Lung (tissue), 12 donors: ENCODE measurements around the gene ARHGEF5. TPM values are rescaled to one million over a fixed set of nuclear protein-coding genes. Genes with fewer than 3 reads are reported as not detected.
A peak's percentile ranks its signal among the peaks of the same experiment; 100 is the strongest.

Source experiments
- ATAC-seq: fragments of 200-7000 bp; cut with Tn5 transposase; one replicate; pipeline ENCODE4 v1.9.1; 2020; ENCODE audit warnings: moderate number of reproducible peaks; ENCODE audit not compliant: insufficient read depth, low FRiP score
- DNase-seq, 3 donors: peaks; one replicate each; pipeline ENCODE4 v3.0.0-alpha.2; 2013 to 2017
- H3K27ac ChIP-seq, 2 donors: one replicate each; pipeline ENCODE4 v1.5.1; 2013; ENCODE audit warnings: mild to moderate bottlenecking in 2 of 2, moderate library complexity in 2 of 2, control low read depth in 1 of 2, inconsistent platforms in 1 of 2, low read depth in 1 of 2, low read length in 1 of 2
- H3K27me3 ChIP-seq, 3 donors: one replicate each; pipeline ENCODE4 v1.5.1; 2013; ENCODE audit warnings: low read length in 2 of 3; ENCODE audit not compliant: control insufficient read depth in 3 of 3, insufficient read depth in 3 of 3
- H3K36me3 ChIP-seq, 4 donors: one replicate each; pipeline ENCODE4 v1.5.1; 2013; ENCODE audit warnings: low read length in 4 of 4, mild to moderate bottlenecking in 1 of 4, moderate library complexity in 1 of 4; ENCODE audit not compliant: control insufficient read depth in 4 of 4, insufficient read depth in 4 of 4
- H3K4me1 ChIP-seq, 5 donors: one replicate each; pipeline ENCODE4 v1.5.1; 2013; ENCODE audit warnings: low read length in 5 of 5, mild to moderate bottlenecking in 2 of 5, moderate library complexity in 1 of 5; ENCODE audit not compliant: control insufficient read depth in 5 of 5, insufficient read depth in 5 of 5
- H3K4me3 ChIP-seq: one replicate; pipeline ENCODE4 v1.5.1; 2013; ENCODE audit warnings: mild to moderate bottlenecking, control low read depth, moderate library complexity
- H3K9ac ChIP-seq, 2 donors: one replicate each; pipeline ENCODE4 v1.5.1; 2013; ENCODE audit warnings: low read length in 2 of 2, control low read depth in 1 of 2; ENCODE audit not compliant: insufficient read depth in 1 of 2
- H3K9me3 ChIP-seq, 4 donors: one replicate each; pipeline ENCODE4 v1.5.1; 2013; ENCODE audit warnings: low read length in 3 of 4, mild to moderate bottlenecking in 1 of 4, moderate library complexity in 1 of 4; ENCODE audit not compliant: control insufficient read depth in 4 of 4, insufficient read depth in 3 of 4
- WGBS, 2 donors: extraction: QIAGEN DNeasy Blood & Tissue Kit; methylation state at CpG; one replicate each; pipeline ENCODE4 v1.1.7; 2013; 5-methylcytosine and 5-hydroxymethylcytosine counted together
- polyA plus RNA-seq, 2 donors: library from polyadenylated mRNA; stranded (reverse); fragments of 200-250 nt; gene quantifications; one replicate each; pipeline ENCODE4 v1.2.1, GENCODE V29; 2013
- total RNA-seq, 2 donors: library from RNA; depleted of rRNA in 1 of 2; stranded (reverse); fragments of >200 nt in 1 of 2; gene quantifications; one replicate each; pipeline ENCODE4 v1.2.1, GENCODE V29; 2014 to 2021
- TF ChIP-seq, protein P1 (sequence below): IDR thresholded peaks from 2 replicates; pipeline ENCODE4 v1.5.1; 2012; ENCODE audit warnings: mild to moderate bottlenecking; ENCODE audit errors: control extremely low read depth, extremely low read depth
- donor health status: control.
- donor health status: control.
- donor health status: Bipolar disorder and iron deficiency.
- donor health status: healthy.
- donor health status: DM: yes; HTN: yes; CAD: no.

The ARHGEF5 gene
- total and polyA plus RNA-seq, 4 donors, result 4.5 to 27.1 (median 15.7) TPM

DNA sequence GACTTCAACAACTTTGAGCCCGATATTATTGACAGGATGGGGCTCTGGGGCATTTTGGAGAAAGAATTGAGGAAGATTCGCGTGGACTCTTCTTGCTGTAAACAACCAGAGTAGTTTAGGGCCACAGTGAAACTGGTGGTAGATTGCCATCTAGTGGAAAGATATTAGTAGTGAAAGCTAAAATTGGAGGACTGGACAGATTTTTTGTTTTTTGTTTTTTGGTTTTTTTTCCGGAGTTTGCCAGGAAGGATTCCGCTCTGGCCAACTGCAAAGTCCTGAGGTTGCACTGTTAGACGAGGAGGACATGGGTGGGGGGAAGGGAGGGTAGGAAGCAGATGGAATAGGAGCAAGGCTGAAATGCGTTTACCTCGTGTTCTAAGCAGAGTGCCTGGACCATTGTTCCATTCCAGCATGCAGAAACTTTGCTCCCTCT lies 36.6 kb downstream of the ARHGEF5 start:
- H3K9me3 ChIP-seq, result no peaks in the 10 kb centered on the region
- H3K9ac ChIP-seq, result no peak overlapping the region
- H3K27ac ChIP-seq, result no peak overlapping the region
- no peaks in the 10 kb centered on the region for H3K27me3 ChIP-seq
- TF ChIP-seq, protein P1, sequence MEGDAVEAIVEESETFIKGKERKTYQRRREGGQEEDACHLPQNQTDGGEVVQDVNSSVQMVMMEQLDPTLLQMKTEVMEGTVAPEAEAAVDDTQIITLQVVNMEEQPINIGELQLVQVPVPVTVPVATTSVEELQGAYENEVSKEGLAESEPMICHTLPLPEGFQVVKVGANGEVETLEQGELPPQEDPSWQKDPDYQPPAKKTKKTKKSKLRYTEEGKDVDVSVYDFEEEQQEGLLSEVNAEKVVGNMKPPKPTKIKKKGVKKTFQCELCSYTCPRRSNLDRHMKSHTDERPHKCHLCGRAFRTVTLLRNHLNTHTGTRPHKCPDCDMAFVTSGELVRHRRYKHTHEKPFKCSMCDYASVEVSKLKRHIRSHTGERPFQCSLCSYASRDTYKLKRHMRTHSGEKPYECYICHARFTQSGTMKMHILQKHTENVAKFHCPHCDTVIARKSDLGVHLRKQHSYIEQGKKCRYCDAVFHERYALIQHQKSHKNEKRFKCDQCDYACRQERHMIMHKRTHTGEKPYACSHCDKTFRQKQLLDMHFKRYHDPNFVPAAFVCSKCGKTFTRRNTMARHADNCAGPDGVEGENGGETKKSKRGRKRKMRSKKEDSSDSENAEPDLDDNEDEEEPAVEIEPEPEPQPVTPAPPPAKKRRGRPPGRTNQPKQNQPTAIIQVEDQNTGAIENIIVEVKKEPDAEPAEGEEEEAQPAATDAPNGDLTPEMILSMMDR, result peak; percentile 75
- DNase-seq, result peak; percentile 32 to 90 (median 85)
- ATAC-seq, result peak; percentile 58
- peaks cover 0 to 9% (median 0%) of the 10 kb centered on the region in 5 donors for H3K4me1 ChIP-seq
- WGBS, 2 donors, result 3 to 7% methylated on average over 8 of the region's 8 CpGs
- no peaks in the 10 kb centered on the region for H3K36me3 ChIP-seq
- H3K4me3 ChIP-seq, result no peak overlapping the region

- DNase-seq (no peak), ATAC-seq (no peak)
- no peak overlapping the region for H3K9ac ChIP-seq
- peaks cover 0 to under 1% (median 0%) of the 10 kb centered on the region in 5 donors for H3K4me1 ChIP-seq
- no peak overlapping the region for H3K27ac ChIP-seq
- TF ChIP-seq, protein P1, result no peak
- H3K9me3 ChIP-seq, result no peaks in the 10 kb centered on the region
- WGBS, 2 donors, result 56 to 76% methylated on average over 4 of the region's 4 CpGs
- H3K4me3 ChIP-seq, result no peak overlapping the region
- H3K27me3 ChIP-seq, result no peaks in the 10 kb centered on the region
- H3K36me3 ChIP-seq, result no peaks in the 10 kb centered on the region
Measured at GRCh38 chr7:144397086-144397485, 41.9 kb downstream of the ARHGEF5 start.

DNA sequence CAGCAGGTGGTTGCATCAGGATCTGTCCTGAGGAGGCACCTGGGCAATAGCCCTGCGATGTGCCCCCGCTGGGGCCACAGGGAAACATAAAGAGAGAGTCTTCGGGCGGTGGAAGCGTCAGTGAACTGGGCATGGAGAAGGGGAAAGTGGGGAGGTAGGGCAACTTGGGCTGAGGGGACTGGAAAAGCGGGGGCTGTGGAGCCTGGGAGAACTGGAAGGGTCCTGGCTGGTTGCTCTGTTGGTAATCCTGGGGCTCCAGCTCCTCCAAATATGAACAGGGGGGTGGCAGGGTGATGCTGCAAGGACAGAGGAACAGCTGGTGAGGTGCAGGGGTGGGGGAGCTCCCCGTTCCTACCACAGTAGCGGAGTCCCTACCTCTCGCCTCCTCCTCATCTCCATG lies 43.1 kb downstream of the ARHGEF5 start:
- H3K4me1 ChIP-seq, result no peaks in the 10 kb centered on the region
- no peak for DNase-seq
- peaks cover 0 to 1% (median 0%) of the 10 kb centered on the region in 3 donors for H3K27me3 ChIP-seq
- no peak overlapping the region for H3K4me3 ChIP-seq
- no peak for ATAC-seq
- no peaks in the 10 kb centered on the region for H3K36me3 ChIP-seq
- no peaks in the 10 kb centered on the region for H3K9me3 ChIP-seq
- no peak overlapping the region for H3K27ac ChIP-seq
- TF ChIP-seq, protein P1, result no peak
- WGBS, 2 donors, result 81 to 89% methylated on average over 9 of the region's 9 CpGs
- H3K9ac ChIP-seq, result no peak overlapping the region

DNA sequence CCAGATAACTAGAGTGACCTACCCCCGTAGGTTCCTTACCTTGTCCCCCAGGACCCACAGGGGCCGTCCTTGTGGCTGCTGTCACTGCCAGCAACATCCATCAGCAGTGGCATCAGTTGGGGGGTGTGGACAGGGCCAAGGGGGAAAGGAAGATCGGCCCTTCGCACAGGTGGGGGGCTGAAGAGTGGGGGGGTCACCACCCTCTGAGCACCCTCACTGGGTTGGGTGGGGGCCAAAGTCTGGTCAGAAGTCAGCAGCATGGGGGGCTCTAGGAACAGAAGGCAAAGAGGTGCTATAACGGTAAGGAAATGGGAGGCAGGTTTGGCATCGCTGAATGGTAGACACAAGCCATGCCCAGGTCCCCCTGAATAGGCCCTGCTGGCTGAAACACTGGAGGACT lies 43.7 kb downstream of the ARHGEF5 start:
- Histone ChIP-seq H3K4me1 (no peaks in the 10 kb centered on the region), H3K4me3 (no peak overlapping the region), H3K36me3 (no peaks in the 10 kb centered on the region), H3K27ac (no peak overlapping the region), H3K9me3 (no peaks in the 10 kb centered on the region), H3K27me3 (peaks cover 0 to 7% (median 0%) of the 10 kb centered on the region in 3 donors), H3K9ac (no peak overlapping the region)
- DNase-seq (no peak), ATAC-seq (no peak)
- TF ChIP-seq, protein P1, result no peak
- 90 to 93% methylated on average over 6 of the region's 6 CpGs for WGBS, 2 donors
